Measurements from ENCODE around the gene JAM3.
"Not testable (repeated sequence)": the region's sequence is repeated elsewhere in the genome, so short reads cannot be mapped to it uniquely, and the experiment has no call there.

Gene JAM3

DNA sequence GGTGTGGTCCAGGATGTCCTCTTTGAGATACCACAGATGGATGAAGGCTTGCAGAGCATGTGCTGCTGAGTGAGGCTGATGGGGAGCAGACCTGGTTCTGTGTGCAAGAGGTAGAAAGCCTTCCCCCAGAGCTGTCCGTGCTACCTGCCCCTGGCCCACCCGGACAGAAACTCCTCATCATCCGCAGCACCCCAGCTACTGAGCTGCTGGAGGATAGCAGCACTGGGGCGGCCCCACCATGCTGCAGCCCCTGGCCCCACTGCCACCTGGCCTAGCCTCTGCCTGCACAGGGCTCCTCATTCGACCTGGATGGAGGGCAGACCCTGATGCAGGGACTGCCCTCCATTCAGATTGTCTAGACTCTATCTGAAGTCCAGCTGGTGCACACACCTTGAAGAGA, 104.4 kb downstream of the JAM3 start:
- in situ Hi-C loops (cut with MboI; ENCODE audit: low sequenced_read_pairs) = no loop called here

DNA sequence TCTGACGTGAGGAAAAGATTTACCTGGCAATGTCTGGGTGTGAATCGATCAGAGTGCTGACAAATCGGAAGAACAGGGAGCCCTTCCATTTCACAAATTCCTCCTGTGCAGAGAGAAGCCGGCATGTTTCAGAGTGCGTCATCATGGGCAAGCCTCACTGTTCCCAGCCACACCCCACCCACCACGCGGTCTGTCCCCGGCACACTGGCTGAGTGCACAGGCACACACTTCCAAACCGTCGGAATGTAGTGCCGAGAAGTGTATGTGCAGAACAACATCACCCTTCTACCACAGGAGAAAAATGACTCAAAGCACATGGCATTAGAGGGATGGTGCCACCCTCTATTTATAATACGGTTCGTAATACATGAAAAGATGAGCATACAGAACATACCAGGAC, 107.4 kb downstream of the JAM3 start:
- in situ Hi-C loops (cut with MboI; ENCODE audit: low sequenced_read_pairs) = no loop called here

DNA sequence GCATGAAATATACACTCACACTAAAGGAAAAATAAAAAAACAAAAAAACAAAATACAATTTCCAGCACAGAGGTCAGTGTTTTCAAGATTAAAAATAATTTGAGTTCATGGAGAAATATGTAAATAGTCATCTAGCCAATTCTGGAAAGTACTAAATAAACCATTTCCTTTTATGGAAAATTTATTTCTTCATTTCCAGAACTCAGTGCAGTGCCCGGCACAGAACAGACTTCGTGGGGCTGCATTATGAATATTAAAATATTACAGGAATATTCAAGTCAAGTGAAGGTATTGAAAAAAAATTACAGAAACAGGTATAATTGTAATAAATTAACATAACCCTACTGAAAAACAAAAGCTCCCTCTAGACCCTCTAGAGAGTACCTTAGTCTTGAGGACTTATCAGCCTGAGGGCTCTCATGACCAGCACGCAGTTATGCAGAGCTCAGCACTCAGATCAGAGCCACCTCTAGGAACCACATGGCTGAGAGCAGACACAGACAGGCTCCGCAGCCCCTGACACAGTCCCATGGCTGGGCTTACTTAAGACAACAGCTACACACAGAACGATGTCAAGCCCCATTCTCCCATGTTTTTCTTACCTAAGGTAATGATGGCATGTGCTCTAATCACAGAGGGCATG, 109.3 kb downstream of the JAM3 start:
- in situ Hi-C loops (cut with MboI; ENCODE audit: low sequenced_read_pairs) = no loop called here

DNA sequence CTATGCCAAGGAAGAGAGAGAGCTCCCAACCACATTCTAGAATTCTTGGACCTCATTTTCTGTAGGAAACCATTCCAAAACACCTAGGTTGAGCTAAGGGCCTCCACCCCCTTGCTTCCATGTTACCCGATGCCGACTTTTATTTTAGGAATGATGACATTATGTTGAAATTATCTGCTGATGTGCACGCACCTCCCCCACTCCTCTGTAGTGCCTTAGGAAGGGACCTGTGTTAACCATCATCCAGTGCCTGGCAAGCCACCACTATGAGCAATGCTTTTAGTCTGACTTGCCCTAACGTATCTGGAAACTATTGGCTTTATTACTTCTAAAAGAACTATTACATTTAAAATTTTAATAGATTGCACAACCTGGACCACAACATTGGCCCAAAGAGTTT, 112.8 kb downstream of the JAM3 start:
- in situ Hi-C loops (cut with MboI; ENCODE audit: low sequenced_read_pairs) = no loop called here

DNA sequence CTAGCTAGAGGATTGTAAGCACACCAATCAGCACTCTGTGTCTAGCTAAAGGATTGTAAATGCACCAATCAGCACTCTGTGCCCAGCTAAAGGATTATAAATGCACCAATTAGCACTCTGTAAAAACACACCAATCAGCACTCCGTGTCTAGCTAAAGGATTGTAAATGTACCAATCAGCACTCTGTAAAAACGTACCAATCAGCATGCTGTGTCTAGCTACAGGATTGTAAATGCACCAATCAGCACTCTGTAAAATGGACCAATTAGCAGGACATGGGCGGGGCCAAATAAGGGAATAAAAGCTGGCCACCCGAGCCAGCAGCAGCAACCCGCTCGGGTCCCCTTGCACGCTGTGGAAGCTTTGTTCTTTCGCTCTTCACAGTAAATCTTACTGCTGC, 119.2 kb downstream of the JAM3 start:
- in situ Hi-C loops (cut with MboI; ENCODE audit: low sequenced_read_pairs) = not testable (repeated sequence)

DNA sequence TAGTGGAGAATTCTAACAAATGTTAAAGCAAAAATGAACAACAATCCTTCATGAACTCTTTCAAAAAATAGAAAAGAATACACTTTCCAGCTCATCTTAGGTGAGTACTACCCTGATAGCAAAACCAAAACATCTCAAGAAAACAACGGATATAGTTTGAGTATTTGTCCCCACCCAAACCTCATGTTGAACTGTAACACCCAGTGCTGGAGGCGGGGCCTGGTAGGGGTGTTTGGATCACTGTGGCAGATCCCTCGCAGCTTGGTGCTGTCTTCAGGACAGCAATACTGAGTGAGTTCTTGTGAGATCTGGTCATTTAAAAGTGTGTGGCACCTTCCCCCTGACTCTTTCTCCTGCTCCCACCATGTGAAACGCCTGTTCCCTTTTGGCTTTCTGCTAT, 127.9 kb downstream of the JAM3 start:
- in situ Hi-C loops (cut with MboI; ENCODE audit: low sequenced_read_pairs) = no loop called here

DNA sequence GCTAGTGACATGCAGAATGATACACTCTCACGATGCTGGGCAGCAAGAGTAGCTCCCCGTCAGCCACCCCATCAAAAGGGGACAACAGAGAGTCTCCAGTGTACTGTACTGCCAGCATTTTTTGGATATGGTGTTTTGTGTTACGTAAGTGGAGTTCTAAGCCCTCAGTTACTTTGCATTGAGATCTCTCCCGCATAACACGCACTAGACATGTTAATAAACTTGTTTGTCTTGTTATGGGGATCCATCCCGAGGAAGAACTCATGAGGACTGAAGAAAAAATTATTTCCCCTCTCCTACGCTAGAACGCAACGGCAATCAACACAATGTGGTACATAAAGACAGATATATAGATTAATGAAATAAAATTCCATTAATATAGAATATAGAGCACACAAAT, 130.7 kb downstream of the JAM3 start:
- in situ Hi-C loops (cut with MboI; ENCODE audit: low sequenced_read_pairs) = no loop called here

DNA sequence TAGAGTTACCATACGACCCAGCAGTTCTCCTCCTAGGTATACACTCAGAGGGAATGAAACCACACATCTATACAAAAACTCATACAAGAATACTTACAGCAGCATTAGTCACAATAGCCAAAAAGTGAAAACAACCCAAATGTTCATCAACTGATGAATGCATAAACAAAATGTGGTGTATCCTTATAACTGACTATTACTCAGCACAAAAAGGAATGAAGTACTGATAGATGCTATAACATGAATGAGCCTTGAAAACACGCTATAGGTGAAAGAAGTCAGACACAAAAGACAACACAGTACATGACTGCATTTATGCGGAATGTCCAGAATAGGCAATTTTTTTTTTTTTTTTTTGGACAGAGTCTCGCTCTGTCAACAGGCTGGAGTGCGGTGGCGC, 131.8 kb downstream of the JAM3 start:
- in situ Hi-C loops (cut with MboI; ENCODE audit: low sequenced_read_pairs) = no loop called here

Data from hTERT RPE-1 (cell line).